Breast epithelium (tissue), 3 donors: Measurements from ENCODE around the gene COL25A1.

Source experiments
- POLR2A ChIP-seq: fragments of 450-650 bp; IDR thresholded peaks from one replicate; pipeline ENCODE4 v1.6.1; 2016; ENCODE audit warnings: antibody characterized with exemption, mild to moderate bottlenecking, moderate library complexity
- TF ChIP-seq, protein P1 (sequence below), 3 donors: fragments of 450-650 bp; IDR thresholded peaks; one replicate each; pipeline ENCODE4 v1.5.1; 2016 to 2017; ENCODE audit warnings: antibody characterized with exemption in 3 of 3, mild to moderate bottlenecking in 3 of 3, moderate library complexity in 3 of 3

DNA sequence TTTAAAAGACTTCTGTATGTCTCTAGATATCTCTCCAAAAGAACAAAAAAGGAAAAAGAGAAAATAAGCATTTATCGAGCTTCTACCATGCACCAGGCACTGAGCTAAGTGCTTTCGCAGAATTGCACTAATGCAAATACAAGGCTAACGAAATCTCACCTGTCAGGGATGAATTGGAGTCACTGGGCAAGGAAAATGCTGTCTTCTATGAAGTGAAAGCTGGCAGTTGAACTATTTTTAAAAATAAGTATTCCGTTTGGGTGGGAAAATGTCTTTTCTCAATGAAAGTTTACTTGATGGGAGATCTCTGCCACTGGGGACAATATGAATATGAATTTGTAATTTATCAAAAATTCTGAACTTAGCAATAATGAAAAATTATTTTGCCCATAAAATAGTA, 47.6 kb downstream of the COL25A1 start:
- TF ChIP-seq, protein P1, sequence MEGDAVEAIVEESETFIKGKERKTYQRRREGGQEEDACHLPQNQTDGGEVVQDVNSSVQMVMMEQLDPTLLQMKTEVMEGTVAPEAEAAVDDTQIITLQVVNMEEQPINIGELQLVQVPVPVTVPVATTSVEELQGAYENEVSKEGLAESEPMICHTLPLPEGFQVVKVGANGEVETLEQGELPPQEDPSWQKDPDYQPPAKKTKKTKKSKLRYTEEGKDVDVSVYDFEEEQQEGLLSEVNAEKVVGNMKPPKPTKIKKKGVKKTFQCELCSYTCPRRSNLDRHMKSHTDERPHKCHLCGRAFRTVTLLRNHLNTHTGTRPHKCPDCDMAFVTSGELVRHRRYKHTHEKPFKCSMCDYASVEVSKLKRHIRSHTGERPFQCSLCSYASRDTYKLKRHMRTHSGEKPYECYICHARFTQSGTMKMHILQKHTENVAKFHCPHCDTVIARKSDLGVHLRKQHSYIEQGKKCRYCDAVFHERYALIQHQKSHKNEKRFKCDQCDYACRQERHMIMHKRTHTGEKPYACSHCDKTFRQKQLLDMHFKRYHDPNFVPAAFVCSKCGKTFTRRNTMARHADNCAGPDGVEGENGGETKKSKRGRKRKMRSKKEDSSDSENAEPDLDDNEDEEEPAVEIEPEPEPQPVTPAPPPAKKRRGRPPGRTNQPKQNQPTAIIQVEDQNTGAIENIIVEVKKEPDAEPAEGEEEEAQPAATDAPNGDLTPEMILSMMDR (IDR thresholded peaks at IDR 0.05), result no peak
- TF ChIP-seq POLR2A, result no peak
